Lower leg skin (tissue), 4 donors: ENCODE data around the gene STIM1. TPM values are rescaled to one million over a fixed set of nuclear protein-coding genes. Genes with fewer than 3 reads are reported as not detected.

Experiments used
- DNase-seq, 2 donors: peaks; one replicate each; pipeline ENCODE4 v3.0.0-alpha.2; 2019; ENCODE audit warnings: low spot score in 2 of 2
- H3K4me3 ChIP-seq: fragments of 200-600 bp; sonication (generic); 2 replicates; pipeline ENCODE4 v1.5.1; 2017; ENCODE audit warnings: mild to moderate bottlenecking, low read depth; ENCODE audit not compliant: poor library complexity, severe bottlenecking
- CTCF ChIP-seq, 3 donors: fragments of 450-650 bp; IDR thresholded peaks; one replicate each; pipeline ENCODE4 v1.5.1; 2016; ENCODE audit warnings: antibody characterized with exemption in 3 of 3, mild to moderate bottlenecking in 3 of 3, moderate library complexity in 2 of 3
- POLR2A ChIP-seq, 2 donors: fragments of 450-650 bp; IDR thresholded peaks; one replicate each; pipeline ENCODE4 v1.6.1; 2016 to 2017; ENCODE audit warnings: antibody characterized with exemption in 2 of 2, mild to moderate bottlenecking in 1 of 2, moderate library complexity in 1 of 2
- WGBS, 2 donors: methylation state at CpG; one replicate each; pipeline ENCODE4 v1.1.5; 2018; 5-methylcytosine and 5-hydroxymethylcytosine counted together
- intact Hi-C: fragments of 100-400 bp; cut with DNase I; formaldehyde crosslinking; loops from one replicate; pipeline ENCODE4 v1.15.0; 2023; ENCODE audit warnings: low total_unique reads
- total RNA-seq, 4 donors: library from RNA; depleted of rRNA; stranded (reverse); fragments of >200 nt; gene quantifications; one replicate each; pipeline ENCODE4 v1.1.0, GENCODE V29; 2016

STIM1 gene
- total RNA-seq, 4 donors from 2014 or later = 43.7 to 75.9 (median 64.9) TPM

GRCh38 chr11:4072668-4073285, 217.3 kb downstream of the STIM1 start:
- H3K4me3 ChIP-seq = no peak overlapping the region
- WGBS, 2 donors = 7% methylated on average over 4 of the region's 4 CpGs
- DNase-seq = peak in 1 of 2 donors; percentile 73
- intact Hi-C loops = loop anchor here (5.0 kb wide), 1 partner anchor 220 kb away; no protein-coding TSS in a partner anchor
- TF ChIP-seq POLR2A (IDR thresholded peaks at IDR 0.05) (no peak), CTCF (IDR thresholded peaks at IDR 0.05) (peak in 1 of 3 donors; percentile 65)

DNA sequence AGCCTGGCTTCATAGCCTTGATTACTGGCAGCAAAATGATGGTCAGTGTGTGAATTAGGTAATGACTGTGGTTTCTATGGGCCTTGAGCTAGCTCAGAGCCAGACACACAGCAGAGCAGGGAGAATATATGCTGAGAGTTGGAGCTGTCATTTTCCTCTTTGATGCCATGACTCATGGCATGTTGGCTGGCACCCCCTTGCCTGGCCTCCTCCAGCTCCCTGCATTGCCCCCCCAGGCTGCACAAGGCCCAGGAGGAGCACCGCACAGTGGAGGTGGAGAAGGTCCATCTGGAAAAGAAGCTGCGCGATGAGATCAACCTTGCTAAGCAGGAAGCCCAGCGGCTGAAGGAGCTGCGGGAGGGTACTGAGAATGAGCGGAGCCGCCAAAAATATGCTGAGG, 218.8 kb downstream of the STIM1 start:
- intact Hi-C loops = loop anchor here (5.0 kb wide), 1 partner anchor 222 kb away; no protein-coding TSS in a partner anchor
- 55 to 79% methylated on average over 7 of the region's 7 CpGs for WGBS, 2 donors
- no peak overlapping the region for H3K4me3 ChIP-seq
- TF ChIP-seq CTCF (IDR thresholded peaks at IDR 0.05) = no peak
- no peak for TF ChIP-seq POLR2A (IDR thresholded peaks at IDR 0.05)
- no peak for DNase-seq

- H3K4me3 ChIP-seq = no peak overlapping the region
- no peak for TF ChIP-seq POLR2A (IDR thresholded peaks at IDR 0.05)
- TF ChIP-seq CTCF (IDR thresholded peaks at IDR 0.05) = no peak
- intact Hi-C loops = no loop called here
- 42 to 46% methylated on average over 1 of the region's 1 CpG for WGBS, 2 donors
- no peak for DNase-seq
Measured at GRCh38 chr11:4076774-4077173, 221.3 kb downstream of the STIM1 start.

- DNase-seq = no peak
- intact Hi-C loops = no loop called here
- no peak for TF ChIP-seq CTCF (IDR thresholded peaks at IDR 0.05)
- no peak for TF ChIP-seq POLR2A (IDR thresholded peaks at IDR 0.05)
- H3K4me3 ChIP-seq = no peak overlapping the region
- WGBS, 2 donors = 82% methylated on average over 9 of the region's 9 CpGs
Measured at GRCh38 chr11:4083198-4083597, 227.7 kb downstream of the STIM1 start.

GRCh38 chr11:4084406-4085125, 229.1 kb downstream of the STIM1 start:
- no peak for DNase-seq
- no peak for TF ChIP-seq CTCF (IDR thresholded peaks at IDR 0.05)
- TF ChIP-seq POLR2A (IDR thresholded peaks at IDR 0.05) = no peak
- intact Hi-C loops = no loop called here
- 86 to 90% methylated on average over 12 of the region's 12 CpGs for WGBS, 2 donors
- no peak overlapping the region for H3K4me3 ChIP-seq
